ENCODE data around the gene KLK13.

GRCh38 chr19:51031220-51031879, 33.5 kb downstream of the KLK13 start:
- no peak for TF ChIP-seq CTCF (IDR thresholded peaks at IDR 0.05)
- no peak for TF ChIP-seq ZFX (IDR thresholded peaks at IDR 0.05; ENCODE audit: borderline replicate concordance)

Measured in 22Rv1 (cell line).